DMS153 treated with DMSO at 0.1 percent for 48 hours (cell line): ENCODE data around the gene SF3A1.

Source experiments
- DNase-seq: peaks from one replicate; lab custom pipeline; 2025; ENCODE audit not compliant: unreplicated experiment; lab: John Stamatoyannopoulos, UW

The SF3A1 gene

DNA sequence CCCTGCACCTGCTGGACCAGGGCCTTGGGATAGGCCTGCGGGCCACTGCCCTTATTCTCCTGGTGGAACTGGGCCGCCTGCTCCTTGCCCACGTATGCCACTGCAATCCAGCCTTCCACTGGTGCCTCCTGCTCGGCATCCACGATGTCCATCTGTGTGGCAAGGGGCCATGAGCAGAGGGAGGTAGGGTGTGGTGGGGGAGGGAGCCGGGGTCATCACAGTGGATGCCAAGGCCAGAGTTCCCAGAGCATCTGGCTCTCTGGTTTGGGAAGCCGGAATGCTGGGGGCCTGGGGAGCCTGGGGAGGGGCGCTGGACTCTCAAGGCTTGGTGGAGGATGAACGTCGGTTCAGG is 29.9 kb upstream of the SF3A1 start:
- no peak for DNase-seq

DNA sequence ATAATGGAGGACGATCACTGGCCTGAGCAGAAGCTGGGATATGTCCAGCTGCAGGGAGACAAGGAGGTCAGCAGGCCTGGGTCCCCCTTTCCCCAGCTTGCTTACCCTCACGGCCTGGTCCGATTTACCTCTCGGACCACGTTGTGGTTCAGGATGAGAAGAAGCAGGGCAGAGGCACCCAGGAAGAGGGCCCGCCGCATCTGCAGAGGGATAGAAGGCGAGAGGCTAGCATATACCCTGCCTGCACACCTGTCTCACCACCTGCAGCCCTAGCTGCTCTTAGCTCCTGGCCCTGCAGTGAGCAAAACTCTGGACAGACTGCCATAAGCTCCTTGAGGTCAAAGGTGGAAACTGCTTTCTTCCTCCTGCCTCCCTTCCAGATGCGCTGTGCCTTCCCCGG is 29.2 kb upstream of the SF3A1 start:
- DNase-seq: no peak

DNA sequence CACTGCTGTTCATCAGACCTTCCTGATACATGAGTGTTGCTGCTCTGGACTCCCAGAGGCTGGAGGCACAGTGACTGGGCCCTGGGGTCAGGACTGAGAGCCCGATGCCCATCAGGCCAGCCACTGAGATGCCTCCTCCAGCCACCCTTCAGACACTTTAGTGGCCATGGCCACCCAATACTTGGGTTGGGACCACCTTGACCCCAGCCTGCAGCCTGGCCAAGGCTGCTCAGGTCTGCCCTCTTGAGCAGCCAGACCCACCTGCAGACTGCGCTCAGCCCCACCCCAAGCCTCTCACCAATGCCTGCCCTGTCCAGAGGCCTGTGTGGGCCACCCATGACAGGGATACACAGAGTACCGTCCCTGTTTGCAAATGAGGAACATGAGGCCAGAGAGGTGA is 26.4 kb upstream of the SF3A1 start:
- DNase-seq: no peak

DNA sequence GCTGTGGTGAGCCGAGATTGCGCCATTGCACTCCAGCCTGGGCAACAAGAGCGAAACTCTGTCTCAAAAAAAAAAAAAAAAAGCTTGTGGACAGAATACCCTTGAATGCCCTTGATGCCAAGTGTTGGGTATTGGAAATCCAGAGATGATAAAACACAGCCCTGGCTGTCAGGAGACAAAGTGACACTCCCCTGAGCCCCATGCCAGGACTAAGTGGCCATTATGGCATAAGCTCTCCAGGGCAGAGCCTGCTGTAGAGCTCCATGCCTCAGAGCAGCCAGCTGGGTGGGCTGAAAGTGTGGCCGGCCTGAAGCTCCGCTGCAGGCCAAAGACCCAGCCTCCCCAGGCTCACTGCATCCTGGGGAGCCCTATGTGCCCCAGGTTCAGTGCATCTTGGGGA is 25.6 kb upstream of the SF3A1 start:
- no peak for DNase-seq

DNA sequence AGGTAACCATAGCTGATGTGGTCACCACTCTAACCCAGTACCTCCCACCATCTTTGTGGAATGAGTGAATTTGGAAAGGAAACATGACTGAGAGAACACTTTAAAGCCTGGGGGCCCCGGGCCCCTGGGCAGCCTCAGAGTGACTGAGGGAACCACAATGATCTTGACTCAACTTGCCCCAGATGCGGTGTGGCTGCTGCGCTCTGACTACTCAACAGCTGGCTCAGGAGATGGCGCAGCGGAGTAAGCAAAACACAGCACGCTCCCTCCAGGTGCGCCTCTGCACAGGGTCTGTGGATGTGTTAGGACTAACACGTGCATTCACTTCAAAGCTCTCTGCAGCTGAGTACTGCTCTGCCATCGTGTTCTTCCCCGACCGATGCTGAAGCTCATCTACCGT is 24.6 kb upstream of the SF3A1 start:
- no peak for DNase-seq

DNA sequence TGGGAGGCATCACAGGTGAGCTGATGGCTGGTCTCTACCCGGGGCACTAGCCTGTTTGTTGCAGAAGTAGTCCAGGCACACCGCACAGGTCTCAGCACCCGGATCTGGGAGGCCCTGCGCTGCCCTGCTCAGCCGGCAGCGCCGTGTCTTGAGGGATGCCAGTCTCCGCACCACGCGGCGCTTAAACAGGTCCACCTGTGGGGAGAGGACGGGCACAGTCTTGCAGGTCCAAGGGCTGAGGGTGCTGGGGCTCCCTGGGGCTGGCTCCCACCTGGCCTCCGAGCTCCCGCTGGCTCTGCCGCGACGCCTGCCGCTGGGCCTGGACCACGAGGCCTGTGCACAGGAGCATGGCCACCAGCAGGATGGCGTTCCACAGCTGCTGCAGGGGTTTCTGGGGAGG is 23.3 kb upstream of the SF3A1 start:
- no peak for DNase-seq

GRCh38 chr22:30375312-30375849 is 18.7 kb upstream of the SF3A1 start:
- DNase-seq: no peak

GRCh38 chr22:30373331-30374325 is 16.9 kb upstream of the SF3A1 start:
- DNase-seq: no peak

DNA sequence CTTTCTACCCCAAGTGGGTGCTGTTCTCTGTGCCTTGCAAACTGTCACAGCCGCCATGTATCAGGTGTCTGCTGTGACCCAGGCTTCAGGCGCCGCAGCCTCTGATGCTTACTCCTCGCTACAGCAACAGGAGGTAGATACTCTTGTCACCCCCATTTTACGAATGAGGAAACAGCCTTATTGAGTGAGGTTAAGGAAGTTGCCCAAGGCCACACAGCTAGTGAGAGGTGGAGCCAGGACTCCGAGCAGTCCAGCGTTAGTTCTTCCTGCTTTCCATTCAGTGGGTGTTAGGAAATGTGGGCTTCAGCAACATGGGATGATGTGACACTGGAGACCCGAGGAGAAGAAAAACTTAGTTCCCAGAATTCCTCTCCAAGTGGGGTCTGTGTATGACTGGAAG is 16.2 kb upstream of the SF3A1 start:
- DNase-seq: no peak

GRCh38 chr22:30371981-30372380 is 15.3 kb upstream of the SF3A1 start:
- DNase-seq: peak; percentile 3

GRCh38 chr22:30371321-30371720 is 14.6 kb upstream of the SF3A1 start:
- no peak for DNase-seq

- DNase-seq: no peak
These were observed 14.0 kb upstream of the SF3A1 start for GRCh38 chr22:30370641-30371230.

DNA sequence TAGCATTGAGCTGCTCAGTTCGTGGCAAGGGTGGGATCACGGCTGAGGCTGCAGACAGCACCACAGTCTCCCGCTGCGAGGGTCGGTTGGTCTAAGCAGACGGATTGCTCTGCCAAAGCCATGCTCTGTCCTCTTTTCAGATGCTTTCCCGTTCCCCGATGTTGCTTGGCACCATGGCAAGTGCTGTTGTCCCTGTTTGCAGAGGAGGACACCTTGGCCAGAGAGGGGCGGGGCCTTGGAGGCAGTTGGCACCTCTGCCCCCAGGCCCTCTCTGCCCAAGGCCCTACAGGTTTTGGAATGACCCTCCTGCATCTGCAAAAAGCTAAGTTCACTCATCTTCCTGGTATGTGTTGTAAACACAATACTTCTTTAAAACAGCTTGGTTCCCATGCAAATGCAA is 11.7 kb upstream of the SF3A1 start:
- DNase-seq: no peak

DNA sequence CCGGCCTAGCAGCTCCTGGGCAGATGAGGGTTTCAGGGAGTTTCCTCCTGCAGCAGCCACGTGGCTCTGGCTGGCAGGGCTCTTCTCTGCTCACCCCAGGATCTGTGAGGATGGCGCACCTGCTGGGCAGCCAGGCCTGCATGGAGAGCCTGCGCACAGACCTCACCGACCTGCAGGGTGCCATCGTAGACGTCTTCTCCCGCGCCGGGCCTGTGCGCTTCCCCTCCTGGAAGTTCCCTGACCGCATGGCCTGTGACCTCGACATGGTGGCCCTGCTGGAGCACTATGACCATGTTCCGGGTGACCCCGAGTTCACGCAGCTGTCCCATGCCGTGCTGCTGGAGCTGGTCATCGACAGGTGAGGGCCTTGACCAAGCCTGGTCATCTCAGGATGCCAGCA is 9.2 kb upstream of the SF3A1 start:
- DNase-seq: no peak

DNA sequence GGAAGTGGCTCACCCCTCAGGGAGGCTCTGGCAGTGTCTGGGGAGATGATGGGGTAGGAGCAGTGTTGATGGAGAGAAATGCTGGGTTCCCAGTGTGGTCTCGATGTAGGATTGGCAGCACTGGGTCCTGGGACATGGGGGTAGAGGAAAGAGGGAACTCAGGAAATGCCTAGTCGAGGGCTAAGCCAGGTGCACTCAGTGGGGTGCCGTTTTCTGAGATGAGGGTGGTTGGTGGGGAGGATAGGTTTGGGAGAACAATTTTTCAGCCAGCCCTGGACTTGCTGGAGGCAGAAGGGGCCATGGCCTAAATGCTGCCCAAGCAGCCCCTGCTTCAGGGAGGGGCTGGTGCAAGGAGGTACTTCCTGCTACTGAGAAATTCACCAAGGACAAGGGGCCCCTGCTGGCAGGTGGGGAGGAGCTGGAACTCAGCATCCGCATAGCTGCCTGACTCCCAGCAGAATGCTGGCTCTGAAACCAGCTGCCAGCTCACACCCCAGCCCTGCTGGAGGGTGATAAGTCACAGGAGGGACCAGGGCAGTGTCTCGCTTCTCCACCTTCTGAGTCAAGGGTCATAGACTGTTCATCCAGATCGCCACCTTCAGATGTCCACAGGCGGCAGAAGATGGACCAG is 6.1 kb upstream of the SF3A1 start:
- no peak for DNase-seq

DNA sequence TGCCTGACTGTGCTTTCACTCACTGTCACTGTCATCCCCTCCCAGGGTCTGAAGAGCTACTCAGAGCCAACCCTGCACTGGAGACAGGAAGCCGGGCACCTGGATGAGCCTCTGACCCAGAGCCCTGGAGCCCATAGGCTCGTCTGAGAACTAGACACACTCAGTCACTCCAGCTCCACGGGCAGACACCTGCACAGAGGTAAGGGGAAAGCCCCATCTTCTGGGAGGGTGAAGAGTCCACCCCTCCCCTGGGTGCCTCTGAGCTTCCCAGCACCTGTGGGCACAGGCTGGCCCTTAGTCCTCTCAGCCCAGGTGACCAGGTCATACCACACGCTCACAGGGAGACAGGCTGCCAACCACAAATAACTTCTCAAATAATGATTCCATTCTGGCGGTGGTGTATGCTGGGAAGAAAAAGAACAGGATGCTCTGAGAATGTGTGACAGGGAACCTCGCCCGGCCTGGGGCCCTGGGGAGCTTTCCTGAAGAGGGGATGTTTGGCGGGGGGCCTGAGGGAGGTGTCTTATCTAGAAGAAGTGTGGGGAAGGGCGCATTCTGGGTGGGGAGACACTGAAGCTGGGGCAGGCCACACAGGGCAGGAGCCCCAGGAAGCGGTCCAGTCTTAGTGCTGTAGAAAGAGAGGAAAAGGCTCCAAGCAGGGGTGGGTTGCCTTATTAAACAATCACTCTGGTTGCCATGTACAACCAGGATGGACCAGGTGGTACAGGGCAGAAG is 5.4 kb upstream of the SF3A1 start:
- no peak for DNase-seq

GRCh38 chr22:30358541-30358940 is 1.8 kb upstream of the SF3A1 start:
- DNase-seq: no peak

GRCh38 chr22:30357650-30358215 is 1.0 kb upstream of the SF3A1 start:
- no peak for DNase-seq

GRCh38 chr22:30357236-30357570 is 509 bp upstream of the SF3A1 start:
- DNase-seq: no peak

DNA sequence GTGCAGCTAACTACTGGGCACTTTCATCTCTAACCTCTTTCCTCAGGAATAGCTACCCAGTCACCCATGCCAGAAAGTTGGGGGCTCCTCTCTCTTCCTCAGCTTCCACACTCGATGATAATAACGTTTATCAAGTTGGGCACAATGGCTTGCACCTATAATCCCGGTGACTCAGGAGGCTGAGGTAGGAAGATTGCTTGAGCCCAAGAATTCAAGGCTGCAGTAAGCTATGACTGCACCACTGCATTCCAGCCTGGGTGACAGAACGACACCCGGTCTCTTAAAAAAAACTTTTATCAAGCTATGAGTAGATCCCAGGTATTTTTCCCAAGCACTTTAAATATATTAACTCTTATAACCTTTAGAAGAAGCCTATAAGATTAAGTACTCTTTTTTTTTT is 2.0 kb downstream of the SF3A1 start:
- no peak for DNase-seq

- no peak for DNase-seq
These were observed 5.5 kb downstream of the SF3A1 start for GRCh38 chr22:30351226-30351625.
